ENCODE results near the gene S1PR2.
A peak's percentile ranks its signal among the peaks of the same experiment; 100 is the strongest.

S1PR2 gene, protein sequence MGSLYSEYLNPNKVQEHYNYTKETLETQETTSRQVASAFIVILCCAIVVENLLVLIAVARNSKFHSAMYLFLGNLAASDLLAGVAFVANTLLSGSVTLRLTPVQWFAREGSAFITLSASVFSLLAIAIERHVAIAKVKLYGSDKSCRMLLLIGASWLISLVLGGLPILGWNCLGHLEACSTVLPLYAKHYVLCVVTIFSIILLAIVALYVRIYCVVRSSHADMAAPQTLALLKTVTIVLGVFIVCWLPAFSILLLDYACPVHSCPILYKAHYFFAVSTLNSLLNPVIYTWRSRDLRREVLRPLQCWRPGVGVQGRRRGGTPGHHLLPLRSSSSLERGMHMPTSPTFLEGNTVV

DNA sequence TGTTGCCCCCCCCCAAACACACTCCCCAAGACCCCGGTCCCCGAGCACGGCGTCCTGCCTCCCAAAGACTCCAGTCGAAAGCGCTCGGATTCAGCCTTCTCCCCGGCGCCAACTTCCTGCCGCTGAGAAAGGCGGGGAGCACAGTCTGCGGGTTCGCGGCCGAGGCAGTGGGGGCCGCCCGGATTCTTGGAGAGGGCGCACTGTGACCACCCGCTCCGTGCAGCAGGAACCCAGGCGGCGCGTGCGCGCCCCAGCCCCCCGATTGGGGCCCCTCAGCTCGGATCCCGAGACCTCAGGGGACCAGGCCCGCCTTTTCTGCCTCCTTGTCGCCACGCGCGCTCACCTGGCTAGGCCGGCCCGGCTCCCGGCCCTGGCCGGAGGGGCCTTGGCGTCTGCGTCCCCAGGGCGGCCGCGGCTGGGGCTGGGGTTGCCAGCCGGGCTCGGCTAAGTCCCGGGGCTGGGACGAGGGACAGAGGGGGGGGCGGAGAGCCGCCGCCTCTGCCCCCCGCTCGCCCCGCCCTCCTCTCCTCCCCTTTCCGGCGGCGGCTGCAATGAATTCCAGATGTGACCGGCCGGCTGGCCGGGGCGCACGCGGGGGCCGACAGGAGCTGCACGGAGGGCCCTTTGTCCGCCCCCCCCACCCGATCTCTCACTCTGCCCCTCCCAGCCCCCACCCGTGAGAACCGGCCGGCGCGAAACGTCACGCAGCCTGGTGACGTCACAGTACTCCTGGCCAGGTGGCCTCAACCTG lies at the start of gene S1PR2:
Gene S1PR2, minus strand, starts transcription at position 471 of the 751 bp plus-strand sequence. CDS start 6,426 bp downstream, outside the sequence.
- TF ChIP-seq, protein P1, sequence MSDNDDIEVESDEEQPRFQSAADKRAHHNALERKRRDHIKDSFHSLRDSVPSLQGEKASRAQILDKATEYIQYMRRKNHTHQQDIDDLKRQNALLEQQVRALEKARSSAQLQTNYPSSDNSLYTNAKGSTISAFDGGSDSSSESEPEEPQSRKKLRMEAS (IDR thresholded peaks at IDR 0.05; ENCODE audit: low read depth, low read length), result peak; percentile 72
- TF ChIP-seq MYC (IDR thresholded peaks at IDR 0.05; ENCODE audit: low read depth, low read length) (peak; percentile 86), POLR2A (IDR thresholded peaks at IDR 0.05; ENCODE audit: extremely low read depth, insufficient read length) (peak; percentile 84)
- TF ChIP-seq, protein P2, sequence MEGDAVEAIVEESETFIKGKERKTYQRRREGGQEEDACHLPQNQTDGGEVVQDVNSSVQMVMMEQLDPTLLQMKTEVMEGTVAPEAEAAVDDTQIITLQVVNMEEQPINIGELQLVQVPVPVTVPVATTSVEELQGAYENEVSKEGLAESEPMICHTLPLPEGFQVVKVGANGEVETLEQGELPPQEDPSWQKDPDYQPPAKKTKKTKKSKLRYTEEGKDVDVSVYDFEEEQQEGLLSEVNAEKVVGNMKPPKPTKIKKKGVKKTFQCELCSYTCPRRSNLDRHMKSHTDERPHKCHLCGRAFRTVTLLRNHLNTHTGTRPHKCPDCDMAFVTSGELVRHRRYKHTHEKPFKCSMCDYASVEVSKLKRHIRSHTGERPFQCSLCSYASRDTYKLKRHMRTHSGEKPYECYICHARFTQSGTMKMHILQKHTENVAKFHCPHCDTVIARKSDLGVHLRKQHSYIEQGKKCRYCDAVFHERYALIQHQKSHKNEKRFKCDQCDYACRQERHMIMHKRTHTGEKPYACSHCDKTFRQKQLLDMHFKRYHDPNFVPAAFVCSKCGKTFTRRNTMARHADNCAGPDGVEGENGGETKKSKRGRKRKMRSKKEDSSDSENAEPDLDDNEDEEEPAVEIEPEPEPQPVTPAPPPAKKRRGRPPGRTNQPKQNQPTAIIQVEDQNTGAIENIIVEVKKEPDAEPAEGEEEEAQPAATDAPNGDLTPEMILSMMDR (IDR thresholded peaks at IDR 0.05; ENCODE audit: low read depth, low read length), result peak; percentile 8
- peak; percentile 92 for DNase-seq (ENCODE audit: low read depth)
- H3K4me3 ChIP-seq (ENCODE audit: low read depth, low read length), result peak within 1 kb of the TSS; percentile 59

DNA sequence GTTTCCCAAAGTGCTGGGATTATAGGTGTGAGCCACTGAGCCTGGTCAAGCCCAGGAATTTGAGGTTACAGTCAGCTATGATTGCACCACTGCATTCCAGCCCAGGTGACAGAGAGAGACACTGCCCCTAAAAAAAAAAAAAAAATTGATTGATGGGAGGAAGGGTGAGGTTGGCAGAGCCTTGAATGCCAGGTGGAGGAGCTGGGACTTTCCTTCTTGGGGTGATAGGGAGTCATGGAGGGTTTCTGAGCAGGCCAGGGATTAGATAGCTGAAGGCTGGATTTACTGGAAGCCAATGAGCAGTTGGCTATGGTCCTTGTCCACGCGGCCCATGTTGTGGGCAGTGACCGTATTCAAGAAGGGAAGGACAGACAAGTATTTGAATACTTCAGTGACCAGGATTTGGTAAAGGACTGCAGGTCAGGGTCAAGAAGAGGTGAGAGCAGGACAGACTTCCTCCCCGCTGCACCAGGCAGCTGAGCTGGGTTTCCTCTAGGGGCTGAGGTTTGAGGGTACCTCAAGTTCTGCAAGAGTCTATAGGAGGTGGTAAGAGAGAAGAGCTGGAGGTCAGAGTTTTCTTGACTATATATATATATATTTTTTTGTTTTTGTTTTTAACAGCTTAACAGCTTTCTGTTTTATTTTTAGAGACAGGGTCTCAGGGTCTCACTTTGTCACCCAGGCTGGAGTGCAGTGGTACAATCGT lies 48.8 kb upstream of the S1PR2 start:
- no peak for TF ChIP-seq POLR2A (IDR thresholded peaks at IDR 0.05; ENCODE audit: extremely low read depth, insufficient read length)
- TF ChIP-seq, protein P2 (IDR thresholded peaks at IDR 0.05; ENCODE audit: low read depth, low read length), result peak; percentile 16
- no peak for TF ChIP-seq MYC (IDR thresholded peaks at IDR 0.05; ENCODE audit: low read depth, low read length)
- TF ChIP-seq, protein P1 (IDR thresholded peaks at IDR 0.05; ENCODE audit: low read depth, low read length), result no peak
- DNase-seq (ENCODE audit: low read depth), result peak; percentile 87
- no peak overlapping the region for H3K4me3 ChIP-seq (ENCODE audit: low read depth, low read length)

DNA sequence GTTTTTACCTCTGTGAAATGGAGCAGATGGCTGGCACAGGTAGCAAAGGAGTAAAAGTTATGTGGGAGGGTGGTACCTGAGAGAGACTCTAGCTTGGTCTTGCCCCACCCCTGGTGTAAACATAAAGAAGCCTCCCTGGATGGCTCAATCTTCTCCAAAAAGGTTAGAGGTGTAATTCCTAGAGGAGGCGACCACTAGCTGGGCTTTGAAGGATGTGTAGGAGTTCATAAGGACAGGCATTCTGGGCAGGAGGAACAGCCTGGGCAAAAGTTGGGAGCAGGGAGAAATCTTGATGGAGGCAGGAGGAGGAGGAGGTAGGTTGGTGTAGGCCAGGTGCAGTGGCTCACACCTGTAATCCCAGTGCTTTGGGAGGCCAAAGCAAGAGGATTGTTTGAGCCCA lies 47.8 kb upstream of the S1PR2 start:
- TF ChIP-seq, protein P1 (IDR thresholded peaks at IDR 0.05; ENCODE audit: low read depth, low read length), result no peak
- TF ChIP-seq MYC (IDR thresholded peaks at IDR 0.05; ENCODE audit: low read depth, low read length) (no peak), POLR2A (IDR thresholded peaks at IDR 0.05; ENCODE audit: extremely low read depth, insufficient read length) (no peak)
- TF ChIP-seq, protein P2 (IDR thresholded peaks at IDR 0.05; ENCODE audit: low read depth, low read length), result no peak
- no peak overlapping the region for H3K4me3 ChIP-seq (ENCODE audit: low read depth, low read length)
- DNase-seq (ENCODE audit: low read depth), result peak; percentile 26

DNA sequence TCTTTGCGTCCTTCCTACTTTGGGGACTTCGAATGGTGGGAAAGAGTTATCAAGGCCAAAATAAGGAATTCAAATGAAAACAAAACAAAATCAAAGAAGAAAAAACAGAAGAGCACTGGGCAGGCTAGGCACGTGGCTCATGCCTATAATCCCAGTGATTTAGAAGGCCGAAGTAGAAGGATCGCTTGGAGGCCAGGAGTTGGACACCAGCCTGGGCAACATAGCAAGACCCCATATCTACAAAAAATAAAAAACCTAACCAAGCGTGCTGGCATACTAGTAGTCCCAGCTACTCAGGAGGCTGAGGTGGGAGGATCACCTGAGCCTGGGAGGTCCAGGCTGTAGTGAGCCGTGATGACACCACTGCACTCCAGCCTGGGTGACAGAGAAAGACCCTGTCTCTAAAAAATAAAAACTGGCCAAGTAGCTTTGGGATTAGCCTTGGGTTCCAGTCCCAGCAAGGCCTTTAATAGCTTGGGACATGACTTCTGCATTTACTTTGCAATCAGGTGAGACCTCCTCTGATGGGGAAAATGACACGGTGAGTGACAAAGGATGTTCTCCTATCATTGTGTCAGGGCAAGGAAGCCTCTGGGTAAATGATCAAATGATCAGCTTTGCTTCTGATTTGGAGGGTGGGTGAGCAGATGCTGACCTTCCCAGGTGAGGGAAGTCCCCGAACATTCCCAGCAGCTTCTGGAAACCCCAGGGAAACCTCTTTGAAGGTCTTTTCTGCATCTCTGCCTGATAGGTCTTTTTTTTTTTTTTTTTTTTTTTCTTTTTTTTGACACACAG lies 46.9 kb upstream of the S1PR2 start:
- H3K4me3 ChIP-seq (ENCODE audit: low read depth, low read length), result no peak overlapping the region
- peak; percentile 43 for DNase-seq (ENCODE audit: low read depth)
- TF ChIP-seq, protein P1 (IDR thresholded peaks at IDR 0.05; ENCODE audit: low read depth, low read length), result no peak
- no peak for TF ChIP-seq POLR2A (IDR thresholded peaks at IDR 0.05; ENCODE audit: extremely low read depth, insufficient read length)
- no peak for TF ChIP-seq MYC (IDR thresholded peaks at IDR 0.05; ENCODE audit: low read depth, low read length)
- TF ChIP-seq, protein P2 (IDR thresholded peaks at IDR 0.05; ENCODE audit: low read depth, low read length), result no peak

DNA sequence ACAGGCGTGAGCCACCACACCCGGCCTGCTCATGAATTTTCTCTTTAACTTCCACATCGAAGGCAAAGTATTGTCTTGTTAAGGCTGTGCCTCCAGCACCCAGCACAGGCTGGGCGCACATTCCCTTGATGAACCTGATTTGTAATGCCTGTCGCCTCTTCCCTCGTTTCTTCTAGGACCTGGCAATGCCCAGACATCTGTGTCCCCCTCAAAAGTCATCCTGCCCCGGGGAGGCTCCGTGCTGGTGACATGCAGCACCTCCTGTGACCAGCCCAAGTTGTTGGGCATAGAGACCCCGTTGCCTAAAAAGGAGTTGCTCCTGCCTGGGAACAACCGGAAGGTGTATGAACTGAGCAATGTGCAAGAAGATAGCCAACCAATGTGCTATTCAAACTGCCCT lies 43.5 kb upstream of the S1PR2 start:
- TF ChIP-seq POLR2A (IDR thresholded peaks at IDR 0.05; ENCODE audit: extremely low read depth, insufficient read length), result no peak
- TF ChIP-seq, protein P1 (IDR thresholded peaks at IDR 0.05; ENCODE audit: low read depth, low read length), result no peak
- TF ChIP-seq, protein P2 (IDR thresholded peaks at IDR 0.05; ENCODE audit: low read depth, low read length), result no peak
- TF ChIP-seq MYC (IDR thresholded peaks at IDR 0.05; ENCODE audit: low read depth, low read length), result no peak
- peak; percentile 36 for DNase-seq (ENCODE audit: low read depth)
- H3K4me3 ChIP-seq (ENCODE audit: low read depth, low read length), result no peak overlapping the region
